GM23248 (cell line): ENCODE data around the gene VIPR2.

Experiments
- EZH2 ChIP-seq: fragments of 200-600 bp; sonication (generic); IDR thresholded peaks from 2 replicates; pipeline ENCODE4 v1.6.1; 2018; ENCODE audit warnings: antibody characterized with exemption, mild to moderate bottlenecking; ENCODE audit not compliant: insufficient read depth, poor library complexity, severe bottlenecking
- EZH2phosphoT487 ChIP-seq: fragments of 200-600 bp; sonication (generic); IDR thresholded peaks from 2 replicates; pipeline ENCODE4 v1.6.1; 2018; ENCODE audit warnings: antibody characterized with exemption, moderate library complexity, mild to moderate bottlenecking, low read depth; ENCODE audit not compliant: insufficient read depth

- TF ChIP-seq EZH2 (no peak), EZH2phosphoT487 (no peak)
These were observed 27.9 kb downstream of the VIPR2 start for GRCh38 chr7:159116581-159117339.
